Natural killer cell (primary cell): Measurements from ENCODE around the gene ACOD1. TPM values are rescaled to one million over a fixed set of nuclear protein-coding genes. Genes with fewer than 3 reads are reported as not detected.

Experiments
- ATAC-seq, 3 donors: fragments of 150-1000 bp in 2 of 3; fragments of 200-7000 bp in 1 of 3; cut with Tn5 transposase; 1 replicate in 1 of 3; 2 replicates in 2 of 3; pipeline ENCODE4 v1.10.0; 2021; ENCODE audit warnings: mild to moderate bottlenecking in 2 of 3, moderate library complexity in 2 of 3
- DNase-seq, 2 donors: peaks; one replicate each; pipeline versions ENCODE4 v3.0.0 to v3.0.0-alpha.2; 2013 to 2021; ENCODE audit warnings: mixed read lengths in 1 of 2
- H3K27ac ChIP-seq: one replicate; pipeline ENCODE4 v1.5.1; 2013; ENCODE audit warnings: mild to moderate bottlenecking, low read length
- H3K27me3 ChIP-seq: one replicate; pipeline ENCODE4 v1.6.1; 2013; ENCODE audit warnings: low read length; ENCODE audit not compliant: control insufficient read depth, insufficient read depth
- H3K36me3 ChIP-seq: one replicate; pipeline ENCODE4 v1.6.1; 2013; ENCODE audit warnings: low read length; ENCODE audit not compliant: control insufficient read depth, insufficient read depth
- H3K4me1 ChIP-seq: one replicate; pipeline ENCODE4 v1.6.1; 2013; ENCODE audit warnings: low read length; ENCODE audit not compliant: control insufficient read depth, insufficient read depth
- H3K4me3 ChIP-seq: one replicate; pipeline ENCODE4 v1.5.1; 2013; ENCODE audit warnings: low read length
- H3K9me3 ChIP-seq: one replicate; pipeline ENCODE4 v1.6.1; 2013; ENCODE audit warnings: low read length; ENCODE audit not compliant: control insufficient read depth, insufficient read depth
- H3K27ac Mint-ChIP-seq, 2 donors: one replicate each; pipeline ENCODE4 v1.8.0; 2022; ENCODE audit warnings: mild to moderate bottlenecking in 2 of 2, mixed read lengths in 2 of 2, moderate library complexity in 1 of 2
- H3K27me3 Mint-ChIP-seq, 2 donors: one replicate each; pipeline ENCODE4 v1.8.0; 2022; ENCODE audit warnings: low read depth in 2 of 2, mixed read lengths in 2 of 2
- H3K36me3 Mint-ChIP-seq: one replicate; pipeline ENCODE4 v1.8.0; 2022; ENCODE audit warnings: mixed read lengths
- H3K4me1 Mint-ChIP-seq, 2 donors: one replicate each; pipeline ENCODE4 v1.8.0; 2022; ENCODE audit warnings: mixed read lengths in 2 of 2
- H3K4me3 Mint-ChIP-seq: one replicate; pipeline ENCODE4 v1.8.0; 2022; ENCODE audit warnings: mild to moderate bottlenecking, moderate library complexity, mixed read lengths
- H3K9me3 Mint-ChIP-seq, 2 donors: one replicate each; pipeline ENCODE4 v1.8.0; 2022; ENCODE audit warnings: mixed read lengths in 2 of 2
- WGBS: methylation state at CpG from one replicate; pipeline ENCODE4 v1.1.7; 2013; ENCODE audit warnings: missing lambda C conversion rate; ENCODE audit not compliant: insufficient coverage; 5-methylcytosine and 5-hydroxymethylcytosine counted together
- intact Hi-C: fragments of 100-400 bp; cut with micrococcal nuclease; formaldehyde crosslinking; loops from one replicate; pipeline ENCODE4 v1.14.2; 2022
- total RNA-seq, 4 donors: library from RNA; stranded (reverse); fragments of 120-200 nt in 1 of 4; gene quantifications; one replicate each; pipeline versions ENCODE4 v1.2.3 to v1.2.4, GENCODE V29; 2013 to 2022
- TF ChIP-seq, protein P1 (sequence below): fragments of 200-600 bp; IDR thresholded peaks from one replicate; pipeline ENCODE4 v1.8.0; 2022; ENCODE audit warnings: antibody characterized with exemption

Gene ACOD1
- total RNA-seq, 3 donors from 2014 or later (not counting 1 experiment from before 2014, with no cell fraction given), result not detected

DNA sequence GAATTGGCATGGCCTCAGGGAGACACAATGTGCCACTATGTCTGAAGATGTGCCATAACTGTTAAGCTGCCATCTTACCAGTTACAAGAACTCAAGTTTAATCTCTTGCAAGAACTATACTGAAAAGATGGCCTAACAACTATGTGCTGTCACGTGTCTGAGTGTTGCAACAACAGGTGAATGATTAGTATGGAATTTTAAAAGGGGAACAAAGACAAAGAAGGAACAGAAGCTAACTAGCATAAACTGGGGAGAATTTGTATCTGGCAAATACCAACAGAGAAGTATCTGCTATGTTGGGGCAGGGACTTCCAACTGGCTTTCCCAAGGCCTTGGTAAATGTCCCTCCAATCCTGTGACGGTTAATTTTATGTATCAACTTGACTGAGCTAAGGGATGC lies 11.5 kb upstream of the ACOD1 start:
- no peak overlapping the region for H3K27ac ChIP-seq
- no peak overlapping the region for H3K27ac Mint-ChIP-seq
- intact Hi-C loops, result no loop called here
- no peak overlapping the region for H3K4me3 Mint-ChIP-seq
- no peaks in the 10 kb centered on the region for H3K36me3 Mint-ChIP-seq
- DNase-seq (no peak), ATAC-seq (no peak)
- H3K4me3 ChIP-seq, result no peak overlapping the region
- H3K4me1 Mint-ChIP-seq, result no peaks in the 10 kb centered on the region
- WGBS, result 77% methylated on average over 2 of the region's 2 CpGs
- H3K4me1 ChIP-seq, result no peaks in the 10 kb centered on the region
- H3K9me3 Mint-ChIP-seq, result no peaks in the 10 kb centered on the region
- TF ChIP-seq, protein P1, sequence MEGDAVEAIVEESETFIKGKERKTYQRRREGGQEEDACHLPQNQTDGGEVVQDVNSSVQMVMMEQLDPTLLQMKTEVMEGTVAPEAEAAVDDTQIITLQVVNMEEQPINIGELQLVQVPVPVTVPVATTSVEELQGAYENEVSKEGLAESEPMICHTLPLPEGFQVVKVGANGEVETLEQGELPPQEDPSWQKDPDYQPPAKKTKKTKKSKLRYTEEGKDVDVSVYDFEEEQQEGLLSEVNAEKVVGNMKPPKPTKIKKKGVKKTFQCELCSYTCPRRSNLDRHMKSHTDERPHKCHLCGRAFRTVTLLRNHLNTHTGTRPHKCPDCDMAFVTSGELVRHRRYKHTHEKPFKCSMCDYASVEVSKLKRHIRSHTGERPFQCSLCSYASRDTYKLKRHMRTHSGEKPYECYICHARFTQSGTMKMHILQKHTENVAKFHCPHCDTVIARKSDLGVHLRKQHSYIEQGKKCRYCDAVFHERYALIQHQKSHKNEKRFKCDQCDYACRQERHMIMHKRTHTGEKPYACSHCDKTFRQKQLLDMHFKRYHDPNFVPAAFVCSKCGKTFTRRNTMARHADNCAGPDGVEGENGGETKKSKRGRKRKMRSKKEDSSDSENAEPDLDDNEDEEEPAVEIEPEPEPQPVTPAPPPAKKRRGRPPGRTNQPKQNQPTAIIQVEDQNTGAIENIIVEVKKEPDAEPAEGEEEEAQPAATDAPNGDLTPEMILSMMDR, result no peak
- peaks cover 14 to 38% of the 10 kb centered on the region in 2 donors for H3K27me3 Mint-ChIP-seq
- H3K9me3 ChIP-seq, result no peaks in the 10 kb centered on the region
- H3K36me3 ChIP-seq, result no peaks in the 10 kb centered on the region
- H3K27me3 ChIP-seq, result no peaks in the 10 kb centered on the region

- H3K27ac Mint-ChIP-seq, result no peak overlapping the region
- H3K4me1 Mint-ChIP-seq, result no peaks in the 10 kb centered on the region
- Histone ChIP-seq H3K4me3 (no peak overlapping the region), H3K36me3 (no peaks in the 10 kb centered on the region), H3K27me3 (no peaks in the 10 kb centered on the region), H3K9me3 (no peaks in the 10 kb centered on the region), H3K27ac (no peak overlapping the region), H3K4me1 (no peaks in the 10 kb centered on the region)
- H3K36me3 Mint-ChIP-seq, result no peaks in the 10 kb centered on the region
- H3K27me3 Mint-ChIP-seq, result peaks cover 14 to 38% of the 10 kb centered on the region in 2 donors
- intact Hi-C loops, result no loop called here
- no peak overlapping the region for H3K4me3 Mint-ChIP-seq
- DNase-seq, result no peak
- 94% methylated on average over 2 of the region's 2 CpGs for WGBS
- no peak for ATAC-seq
- no peaks in the 10 kb centered on the region for H3K9me3 Mint-ChIP-seq
- TF ChIP-seq, protein P1, result no peak
Measured at GRCh38 chr13:76937281-76937820, 11.0 kb upstream of the ACOD1 start.

- TF ChIP-seq, protein P1, result no peak
- Mint-ChIP-seq H3K4me3 (no peak overlapping the region), H3K9me3 (no peaks in the 10 kb centered on the region), H3K36me3 (no peaks in the 10 kb centered on the region), H3K4me1 (no peaks in the 10 kb centered on the region), H3K27me3 (peaks cover 18 to 42% of the 10 kb centered on the region in 2 donors), H3K27ac (no peak overlapping the region)
- 85% methylated on average over 2 of the region's 3 CpGs for whole genome bisulfite sequencing
- DNase-seq (no peak), ATAC-seq (no peak)
- Histone ChIP-seq H3K4me1 (no peaks in the 10 kb centered on the region), H3K9me3 (no peaks in the 10 kb centered on the region), H3K4me3 (no peak overlapping the region), H3K27me3 (no peaks in the 10 kb centered on the region), H3K36me3 (no peaks in the 10 kb centered on the region), H3K27ac (no peak overlapping the region)
- intact Hi-C loops, result no loop called here
Measured at GRCh38 chr13:76939215-76939614, 9.1 kb upstream of the ACOD1 start.

- Mint-ChIP-seq H3K4me1 (no peaks in the 10 kb centered on the region), H3K4me3 (no peak overlapping the region), H3K9me3 (no peaks in the 10 kb centered on the region), H3K27ac (no peak overlapping the region), H3K27me3 (peaks cover 21 to 41% of the 10 kb centered on the region in 2 donors), H3K36me3 (no peaks in the 10 kb centered on the region)
- WGBS, result 78% methylated on average over 4 of the region's 4 CpGs
- H3K27me3 ChIP-seq, result no peaks in the 10 kb centered on the region
- H3K36me3 ChIP-seq, result no peaks in the 10 kb centered on the region
- TF ChIP-seq, protein P1, result no peak
- ATAC-seq, result no peak
- no peaks in the 10 kb centered on the region for H3K9me3 ChIP-seq
- H3K27ac ChIP-seq, result no peak overlapping the region
- intact Hi-C loops, result no loop called here
- no peak overlapping the region for H3K4me3 ChIP-seq
- H3K4me1 ChIP-seq, result no peaks in the 10 kb centered on the region
- no peak for DNase-seq
Measured at GRCh38 chr13:76942363-76942762, 5.9 kb upstream of the ACOD1 start.
